Stimulated activated naive CD4-positive, alpha-beta T cell treated with Interleukin-2 at 50 U/mL for 16 hours (primary cell): ENCODE results near the gene C19orf53.

Experiments used
- DNase-seq: peaks from one replicate; lab custom pipeline; 2025; lab: John Stamatoyannopoulos, UW

The C19orf53 gene

DNA sequence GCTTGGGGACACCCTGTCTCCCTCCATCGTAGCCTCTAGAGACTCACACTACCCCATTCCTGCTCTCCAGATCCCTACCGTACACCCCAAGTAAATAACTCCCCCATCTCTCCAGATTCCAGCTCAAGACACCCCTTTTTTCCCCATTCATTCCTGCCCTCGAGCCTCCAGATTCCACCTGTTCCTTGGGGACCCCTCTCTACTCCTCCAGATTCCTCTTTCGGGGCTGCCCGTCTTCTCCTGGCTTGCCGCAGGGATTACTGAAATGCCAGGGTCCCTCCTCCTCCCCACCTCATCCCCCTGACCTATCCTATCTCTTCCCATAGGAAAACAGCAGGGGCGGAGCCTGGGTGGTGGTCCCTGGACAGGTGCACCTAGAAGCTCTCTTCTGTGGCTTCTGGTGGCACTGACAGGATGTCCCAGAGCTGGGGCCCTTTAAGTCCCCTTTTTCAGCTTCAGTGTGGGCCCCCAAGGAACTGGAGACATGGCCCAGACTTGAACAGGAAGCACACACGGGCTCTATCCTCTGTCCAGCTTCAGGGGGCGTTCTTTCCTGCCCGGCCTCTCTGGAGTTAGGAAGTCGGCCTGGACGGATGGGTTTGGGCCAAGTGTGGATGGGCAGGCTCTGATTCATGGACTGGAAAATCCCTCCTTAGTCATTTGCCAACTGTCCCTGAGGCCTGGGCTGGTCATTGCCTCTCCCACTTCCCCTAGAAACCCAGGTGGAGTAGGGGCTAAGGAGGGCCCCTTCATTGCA, 22.2 kb downstream of the C19orf53 start:
- DNase-seq: no peak

DNA sequence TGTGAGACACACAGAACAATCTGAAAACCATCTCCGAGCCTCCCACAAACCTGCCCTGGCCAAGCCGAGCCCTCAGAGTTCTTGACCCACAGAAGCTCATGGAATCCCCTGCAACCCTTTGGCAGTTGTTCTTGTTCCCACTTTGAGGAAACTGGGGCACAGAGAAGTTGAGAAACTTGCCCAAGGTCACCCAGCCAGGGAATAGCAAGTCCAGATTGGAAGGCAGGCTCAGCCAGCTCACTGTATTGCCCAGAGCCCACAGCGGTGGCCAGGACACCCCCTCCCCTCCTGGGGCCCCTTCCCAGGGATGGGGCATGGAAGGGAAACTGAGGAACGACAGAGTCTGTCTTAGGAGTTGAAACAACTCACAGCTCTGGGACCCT, 22.8 kb downstream of the C19orf53 start:
- DNase-seq: no peak

DNA sequence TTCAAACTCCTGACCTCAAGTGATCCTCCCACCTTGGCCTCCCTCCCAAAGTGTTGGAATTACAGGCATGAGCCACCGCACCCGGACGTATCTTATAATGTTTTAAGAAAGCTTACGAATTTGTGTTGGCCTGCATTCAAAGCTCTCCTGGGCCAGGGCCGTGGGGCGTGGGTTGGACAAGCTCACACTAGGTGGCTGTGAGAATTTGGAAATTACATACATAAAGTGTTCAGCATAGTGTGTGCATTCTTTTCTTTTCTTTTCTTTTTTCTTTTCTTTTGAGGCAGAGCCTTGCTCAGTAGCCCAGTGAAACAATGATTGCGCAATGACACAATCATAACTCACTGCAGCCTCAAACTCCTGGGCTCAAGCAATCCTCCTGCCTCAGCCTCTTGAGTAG, 23.6 kb downstream of the C19orf53 start:
- no peak for DNase-seq

DNA sequence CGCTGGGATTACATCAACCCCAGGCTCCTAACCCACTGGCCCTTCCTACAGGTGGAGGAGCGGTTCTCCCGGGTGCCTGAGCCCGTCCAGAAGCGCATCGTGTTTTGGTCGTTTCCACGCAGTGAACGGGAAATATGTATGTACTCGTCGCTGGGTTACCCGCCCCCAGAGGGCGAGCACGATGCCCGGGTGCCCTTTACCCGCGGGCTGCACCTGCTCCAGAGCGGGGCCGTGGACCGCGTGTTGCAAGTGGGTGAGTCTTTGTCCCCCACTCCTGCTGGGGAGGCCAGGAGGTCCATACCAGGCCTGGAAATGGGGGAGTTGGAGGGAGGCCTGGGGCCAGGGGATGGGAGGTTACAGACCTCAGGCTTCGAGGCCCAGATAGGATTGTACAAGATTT, 25.4 kb downstream of the C19orf53 start:
- no peak for DNase-seq

DNA sequence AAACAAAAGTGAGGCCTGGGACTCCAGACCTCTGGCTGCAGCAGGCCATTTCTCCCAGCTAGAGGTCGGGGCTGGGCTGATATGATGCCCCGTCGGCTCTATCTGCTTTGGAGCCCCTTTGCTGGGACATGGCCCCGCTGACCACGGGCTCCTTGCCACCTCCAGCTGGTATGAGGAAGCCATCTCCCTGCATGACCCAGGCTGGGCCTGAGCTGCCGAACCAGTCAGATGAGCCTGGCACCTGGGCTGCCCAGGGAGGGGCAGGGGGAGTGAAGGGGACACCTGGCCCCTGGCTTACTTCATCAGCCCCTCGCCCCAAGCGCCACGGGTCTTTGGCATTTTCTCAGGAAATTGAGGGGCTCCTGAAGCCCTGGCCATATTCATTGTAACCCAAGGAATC, 28.8 kb downstream of the C19orf53 start:
- DNase-seq: no peak

DNA sequence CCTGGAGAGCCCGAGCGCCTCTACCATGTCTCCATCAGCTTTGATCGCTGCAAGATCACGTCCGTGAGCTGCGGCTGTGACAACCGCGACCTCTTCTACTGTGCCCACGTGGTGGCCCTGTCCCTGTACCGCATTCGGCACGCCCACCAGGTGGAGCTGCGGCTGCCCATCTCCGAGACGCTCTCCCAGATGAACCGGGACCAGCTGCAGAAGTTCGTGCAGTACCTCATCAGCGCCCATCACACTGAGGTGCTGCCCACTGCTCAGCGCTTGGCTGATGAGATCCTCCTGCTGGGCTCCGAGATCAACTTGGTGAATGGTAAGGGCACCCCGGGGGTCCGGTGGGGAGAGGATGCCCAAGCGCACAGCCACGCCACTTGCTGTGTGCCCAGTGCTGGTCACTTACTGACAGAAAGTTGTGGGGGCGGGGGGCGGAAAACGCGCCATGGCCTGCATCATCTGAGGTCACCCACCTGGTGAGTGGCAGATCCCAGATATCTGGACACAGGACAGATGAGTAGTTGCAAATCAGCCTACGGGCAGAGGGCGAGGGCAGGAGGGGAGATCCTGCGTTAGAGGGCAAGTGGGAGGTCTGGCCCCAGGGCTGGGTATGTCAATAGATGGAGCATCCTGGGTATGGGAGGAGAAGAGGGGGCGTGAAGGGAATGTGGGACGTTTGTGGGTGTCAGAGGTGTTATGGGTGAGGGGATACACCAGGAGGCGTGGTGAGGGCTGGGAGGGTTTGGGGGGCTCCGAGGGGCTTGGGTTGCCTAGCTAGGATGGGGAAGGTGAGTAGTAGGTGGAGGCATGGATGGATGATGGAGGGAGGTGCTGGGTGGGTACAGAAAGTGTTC, 30.8 kb downstream of the C19orf53 start:
- DNase-seq: no peak

DNA sequence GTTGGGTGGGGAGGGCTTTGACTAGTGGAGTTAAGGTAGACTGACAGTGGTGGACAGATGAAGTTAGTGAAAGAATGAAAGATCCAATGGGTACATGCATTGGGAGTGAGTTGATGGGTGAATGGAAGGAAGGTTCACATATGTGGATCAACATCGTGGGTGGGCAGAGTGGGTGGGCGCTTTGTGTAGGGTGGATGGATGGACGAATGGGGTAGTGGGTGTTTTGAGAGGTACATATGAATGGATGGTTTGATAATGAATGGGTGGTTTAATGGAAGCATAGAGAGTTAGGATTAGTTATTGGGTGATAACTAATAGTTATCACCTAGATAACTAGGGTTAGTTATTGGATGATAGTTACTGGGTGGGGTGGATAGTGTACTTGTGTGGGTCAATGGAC, 32.5 kb downstream of the C19orf53 start:
- DNase-seq: no peak

DNA sequence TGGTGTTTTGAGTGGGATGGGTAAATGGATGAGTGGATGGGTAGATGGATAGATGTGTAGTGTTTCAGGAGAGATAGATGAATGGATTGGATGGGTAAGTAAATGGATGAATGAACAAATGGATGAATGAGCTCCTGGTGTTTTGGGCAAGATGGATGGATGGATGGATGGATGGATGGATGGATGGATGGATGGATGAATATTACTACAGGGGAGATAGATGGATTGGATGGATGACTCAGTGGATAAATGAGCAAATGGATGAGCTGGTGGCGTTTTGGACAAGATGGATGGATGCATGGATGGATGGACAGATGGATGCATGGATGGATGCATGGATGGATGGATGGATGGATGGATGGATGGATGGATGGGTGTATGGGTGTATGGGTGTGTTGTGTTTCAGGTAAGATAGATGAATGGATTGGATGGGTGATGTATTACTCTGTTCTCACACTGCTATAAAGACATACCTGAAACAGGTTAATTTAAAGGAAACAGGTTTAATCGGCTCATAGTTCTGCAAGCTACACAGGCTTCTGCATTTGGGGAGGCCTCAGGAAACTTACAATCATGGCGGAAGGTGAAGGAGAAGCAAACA, 33.3 kb downstream of the C19orf53 start:
- DNase-seq: no peak

DNA sequence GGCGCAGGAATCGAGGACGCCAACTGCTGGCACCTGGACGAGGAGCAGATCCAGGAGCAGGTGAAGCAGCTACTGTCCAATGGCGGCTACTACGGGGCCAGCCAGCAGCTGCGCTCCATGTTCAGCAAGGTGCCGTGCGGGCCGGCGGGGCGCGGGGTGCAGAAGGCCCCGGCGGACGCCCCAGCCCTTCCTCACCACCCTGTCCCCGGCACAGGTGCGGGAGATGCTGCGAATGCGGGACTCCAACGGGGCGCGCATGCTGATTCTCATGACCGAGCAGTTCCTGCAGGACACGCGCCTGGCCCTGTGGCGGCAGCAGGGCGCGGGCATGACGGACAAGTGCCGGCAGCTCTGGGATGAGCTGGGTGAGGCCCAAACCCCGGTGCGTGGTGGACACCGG, 34.6 kb downstream of the C19orf53 start:
- DNase-seq: no peak

DNA sequence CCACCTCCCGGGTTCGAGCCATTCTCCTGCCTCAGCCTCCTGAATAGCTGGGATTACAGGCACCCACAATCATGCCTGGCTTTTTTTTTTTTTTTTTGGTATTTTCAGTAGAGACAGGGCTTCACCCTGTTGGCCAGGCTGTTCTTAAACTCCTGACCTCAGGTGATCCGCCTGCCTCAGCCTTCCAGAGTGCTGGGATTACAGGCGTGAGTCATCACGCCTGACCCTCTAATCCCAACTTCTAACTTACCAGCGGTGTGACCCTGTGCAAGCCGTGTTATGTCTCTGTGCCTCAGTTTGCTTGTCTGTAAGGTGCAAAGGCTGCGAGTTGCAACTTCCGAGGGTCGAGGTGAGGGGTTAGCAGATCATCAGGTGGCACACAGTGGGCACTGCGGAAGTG, 38.3 kb downstream of the C19orf53 start:
- no peak for DNase-seq

DNA sequence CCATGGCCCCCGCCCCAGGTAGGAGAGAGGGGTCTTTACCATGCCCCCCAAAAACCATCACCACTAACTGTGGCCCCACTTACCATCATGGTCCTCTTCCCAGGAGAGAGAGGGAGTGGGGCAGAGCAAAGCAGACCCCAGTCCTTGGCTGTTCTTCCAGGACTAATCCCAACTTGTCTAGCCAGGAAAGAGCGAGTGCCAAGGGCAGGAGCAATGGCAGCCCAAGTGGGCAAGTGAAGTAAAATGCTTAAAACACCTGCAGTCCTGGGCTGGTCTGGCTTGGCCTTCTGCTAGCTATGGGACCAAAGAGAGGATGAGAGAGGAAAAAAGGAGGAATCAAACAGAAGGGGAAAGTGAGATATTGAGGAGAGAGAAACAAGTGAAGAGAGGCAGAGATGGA, 38.9 kb downstream of the C19orf53 start:
- no peak for DNase-seq

DNA sequence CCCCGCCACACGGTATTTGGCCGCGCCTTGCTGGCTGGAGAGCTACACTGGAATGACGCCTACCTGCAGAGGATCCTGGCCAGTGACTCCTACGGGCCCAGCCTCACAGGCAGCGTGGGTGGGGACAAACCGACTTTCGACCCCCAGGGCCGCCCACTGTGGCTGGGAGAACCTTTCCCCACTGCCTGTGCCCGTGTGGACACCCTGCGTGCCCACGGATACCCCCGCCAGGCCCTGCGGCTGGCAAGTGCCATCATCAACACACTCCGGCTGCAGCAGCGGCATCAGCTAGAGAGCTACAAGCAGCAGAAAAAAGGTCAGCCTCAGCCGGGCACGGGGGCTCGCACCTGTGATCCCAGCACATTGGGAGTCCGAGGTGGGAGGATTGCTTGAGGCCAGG, 40.3 kb downstream of the C19orf53 start:
- no peak for DNase-seq

DNA sequence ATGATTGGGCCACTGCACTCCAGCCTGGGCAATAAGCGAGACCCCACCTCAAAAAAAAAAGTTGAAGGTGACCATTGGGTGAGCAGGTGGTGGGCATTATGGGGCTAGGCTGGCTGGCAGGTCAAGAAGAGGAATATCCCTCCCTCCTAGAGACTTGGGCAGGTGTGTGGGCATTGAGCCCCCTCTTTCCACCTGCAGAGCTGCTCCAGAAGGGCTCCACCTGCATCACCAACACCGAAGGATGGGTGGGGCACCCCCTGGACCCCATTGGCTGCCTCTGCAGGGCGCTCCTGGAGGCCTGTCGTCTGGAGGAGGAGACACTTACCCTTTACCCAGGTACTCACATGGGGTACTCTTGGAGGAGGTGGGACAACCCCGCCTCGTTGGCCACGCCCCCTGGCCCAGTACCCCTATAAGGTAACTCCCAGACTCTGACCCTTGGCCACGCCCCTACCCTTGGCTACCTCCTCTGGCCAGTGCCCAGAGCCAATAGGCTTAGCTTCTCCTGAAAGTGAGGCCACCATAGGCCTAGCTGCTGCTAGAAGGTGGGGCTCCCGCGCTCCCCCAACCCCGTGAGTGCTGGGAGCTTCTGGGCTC, 42.9 kb downstream of the C19orf53 start:
- DNase-seq: no peak

DNA sequence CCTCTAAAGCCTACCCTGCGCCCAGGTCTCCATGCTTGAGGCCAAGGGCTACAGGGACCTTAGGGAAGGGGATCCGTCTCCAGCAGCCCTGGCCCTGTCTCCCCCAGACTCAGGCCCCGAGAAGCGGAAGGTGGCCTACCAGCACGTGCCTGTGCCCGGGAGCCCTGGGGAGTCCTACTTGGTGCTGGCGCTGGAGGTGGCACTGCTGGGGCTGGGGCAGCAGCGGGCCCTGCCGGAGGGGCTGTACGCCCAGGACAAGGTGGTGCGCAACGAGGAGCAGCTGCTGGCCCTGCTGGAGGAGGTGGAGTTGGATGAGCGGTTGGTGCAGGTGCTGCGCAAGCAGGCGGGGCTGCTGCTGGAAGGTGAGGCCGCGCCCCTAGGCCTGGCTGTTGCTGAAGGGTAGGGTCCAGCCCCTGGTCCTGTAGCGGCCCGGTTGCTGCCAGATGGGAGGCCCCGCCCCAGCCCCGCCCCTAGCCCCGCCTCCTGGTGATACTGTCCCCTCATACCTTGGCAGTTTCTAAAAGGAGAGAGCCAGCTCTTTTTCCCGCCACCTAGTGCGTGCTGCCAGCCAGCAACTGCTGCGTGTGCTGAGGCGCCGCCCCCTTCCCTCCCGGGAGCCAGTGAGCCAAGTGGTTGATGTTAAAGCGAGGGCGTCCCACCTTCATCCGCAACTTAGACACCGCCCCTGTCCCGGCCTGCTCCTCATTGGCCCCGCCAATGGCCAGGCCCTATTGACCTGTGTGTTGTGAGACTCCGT, 43.5 kb downstream of the C19orf53 start:
- DNase-seq: no peak

DNA sequence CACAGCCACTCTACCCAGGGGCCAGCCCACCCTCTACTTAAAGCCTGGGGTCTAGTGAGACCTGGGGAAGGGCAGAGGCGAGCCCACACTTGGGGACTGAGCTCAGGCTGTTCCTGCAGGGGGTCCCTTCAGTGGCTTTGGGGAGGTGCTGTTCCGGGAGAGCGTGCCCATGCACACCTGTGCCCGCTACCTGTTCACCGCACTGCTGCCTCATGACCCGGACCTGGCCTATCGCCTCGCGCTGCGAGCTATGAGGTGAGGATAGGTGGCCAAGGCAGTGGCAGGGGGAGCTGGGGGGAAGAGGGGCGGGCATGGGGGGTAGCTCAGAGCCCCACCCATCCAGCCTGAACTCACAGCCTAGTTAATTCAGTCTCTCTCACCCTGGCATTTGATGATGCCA, 45.0 kb downstream of the C19orf53 start:
- DNase-seq: no peak

DNA sequence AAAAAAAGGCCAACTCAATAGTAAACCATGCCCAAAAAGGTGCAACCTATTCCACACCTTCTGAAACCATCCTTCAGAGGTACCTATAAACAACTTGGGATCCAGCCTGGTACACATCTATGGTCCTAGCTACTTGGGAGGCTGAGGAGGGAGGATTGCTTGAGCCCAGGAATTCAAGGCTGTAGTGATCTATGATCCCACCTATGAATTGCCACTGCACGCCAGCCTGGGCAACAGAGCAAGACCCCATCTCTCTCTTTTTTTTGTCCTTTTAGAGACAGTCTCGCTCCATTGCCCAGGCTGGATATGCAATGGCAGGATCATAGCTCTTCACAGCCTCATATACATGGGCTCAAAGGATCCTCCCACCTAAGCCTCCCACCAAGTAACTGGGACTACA, 47.0 kb downstream of the C19orf53 start:
- DNase-seq: no peak

DNA sequence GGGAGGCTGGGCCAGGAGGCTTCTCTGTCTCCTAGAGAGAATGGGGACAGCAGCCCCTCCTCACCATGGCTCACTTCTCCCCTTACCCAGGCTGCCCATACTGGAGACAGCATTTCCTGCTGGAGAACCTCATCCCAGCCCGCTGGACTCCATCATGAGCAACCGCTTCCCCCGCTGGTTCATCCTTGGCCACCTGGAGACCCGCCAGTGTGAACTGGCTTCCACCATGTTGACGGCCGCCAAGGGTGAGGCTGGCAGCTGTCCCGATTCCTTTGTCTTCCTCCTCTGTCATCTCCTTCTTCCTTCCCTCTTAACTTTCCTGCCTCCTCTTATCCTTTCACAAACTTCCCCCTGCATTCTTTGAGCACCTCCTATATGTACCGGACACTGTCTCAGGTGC, 49.0 kb downstream of the C19orf53 start:
- DNase-seq: no peak

DNA sequence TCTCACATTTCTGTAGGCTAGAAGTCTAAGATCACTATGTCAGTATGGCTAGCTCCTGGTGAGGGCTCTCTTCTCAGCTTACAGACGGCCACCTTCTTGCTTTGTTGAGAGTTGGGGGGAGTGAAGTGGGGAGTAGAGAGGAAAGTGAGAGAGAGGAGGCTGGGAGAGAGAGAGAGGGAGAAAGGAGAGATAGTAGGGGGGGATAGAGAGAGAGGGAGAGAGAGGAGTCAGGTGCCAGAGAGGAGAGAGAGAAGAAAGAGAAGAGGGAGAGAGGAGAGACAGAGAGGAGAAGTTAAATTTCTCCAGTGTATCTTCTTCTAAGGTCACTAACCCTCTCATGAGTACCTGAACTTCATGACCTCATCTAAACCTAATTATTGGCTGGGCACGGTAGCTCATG, 49.6 kb downstream of the C19orf53 start:
- DNase-seq: no peak

DNA sequence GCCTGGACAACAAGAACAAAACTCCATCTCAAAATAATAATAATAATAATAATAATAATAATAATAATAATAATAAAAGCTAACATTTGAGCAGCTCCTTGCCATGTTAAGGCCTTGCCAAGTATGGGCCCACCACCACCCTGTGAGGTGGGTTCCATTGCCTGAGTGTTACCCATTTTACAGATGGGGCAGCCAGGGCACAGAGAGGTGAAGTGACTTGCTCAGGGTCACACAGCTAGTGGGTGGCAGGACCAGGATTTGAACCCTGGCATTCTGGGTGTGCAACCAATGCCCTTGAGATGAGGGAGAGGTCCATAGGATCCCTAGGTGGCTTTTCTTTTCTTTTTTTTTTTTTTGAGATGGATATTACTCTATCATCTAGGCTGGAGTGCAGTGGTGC, 50.4 kb downstream of the C19orf53 start:
- DNase-seq: no peak

DNA sequence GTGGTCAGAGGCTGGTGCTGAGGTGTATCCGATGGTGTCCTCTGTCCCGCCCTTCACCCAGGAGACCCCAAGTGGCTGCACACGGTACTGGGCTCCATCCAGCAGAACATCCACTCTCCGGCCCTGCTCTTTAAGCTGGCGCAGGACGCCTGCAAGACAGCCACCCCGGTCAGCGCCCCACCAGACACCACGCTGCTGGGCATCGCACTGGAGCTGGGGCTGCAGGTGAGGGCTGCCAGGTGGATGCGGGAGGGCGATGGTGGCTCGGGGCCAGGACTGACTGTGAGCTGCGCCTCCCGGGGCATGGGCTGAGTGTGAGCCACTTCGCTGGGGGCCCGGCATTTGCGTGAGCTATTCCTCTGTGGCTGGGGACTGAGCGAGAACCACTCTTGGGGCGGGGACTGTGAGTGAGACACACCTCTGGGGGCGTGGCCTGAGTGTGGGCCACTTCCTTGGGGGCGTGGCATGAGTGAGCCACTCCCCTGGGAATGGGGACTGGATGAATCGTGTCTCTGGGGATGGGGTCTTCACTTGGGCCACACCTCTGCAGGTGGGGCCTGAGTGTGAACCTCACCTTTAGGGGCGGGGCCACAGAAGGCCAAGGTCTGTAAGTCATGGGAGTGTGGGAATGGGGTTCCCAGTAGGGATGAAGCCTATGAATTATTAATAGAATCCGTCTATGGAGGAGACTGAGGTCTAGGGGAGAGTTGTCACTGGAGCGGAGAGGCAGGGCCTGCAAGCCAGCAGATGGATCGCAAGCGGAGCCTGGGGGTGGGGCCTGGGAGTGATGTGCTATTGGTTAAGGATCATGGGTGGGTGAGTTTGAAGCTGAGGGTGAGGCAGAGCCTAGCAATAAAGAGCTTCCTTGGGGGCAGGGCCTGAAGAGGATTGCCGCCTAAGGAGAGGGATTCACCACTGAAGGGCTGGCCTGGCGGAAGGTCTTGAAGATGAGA, 51.5 kb downstream of the C19orf53 start:
- no peak for DNase-seq
